SK-N-MC (cell line): Measurements from ENCODE around the gene CATSPERB.

Experiments used
- EZH2 ChIP-seq: fragments of 200-600 bp; sonication (generic); IDR thresholded peaks from one replicate; pipeline ENCODE4 v1.6.1; 2017; ENCODE audit warnings: antibody characterized with exemption
- FOXP2 ChIP-seq: optimal IDR thresholded peaks from 2 replicates; pipeline ENCODE3; 2011; ENCODE audit warnings: mild to moderate bottlenecking, moderate library complexity; ENCODE audit not compliant: insufficient read depth; ENCODE audit errors: extremely low read length, control extremely low read depth
- POLR2AphosphoS5 ChIP-seq: IDR thresholded peaks from 2 replicates; pipeline ENCODE4 v1.6.1; 2012; ENCODE audit warnings: mild to moderate bottlenecking, low read depth, low read length, borderline replicate concordance

- no peak for TF ChIP-seq POLR2AphosphoS5
- TF ChIP-seq EZH2: no peak
- TF ChIP-seq FOXP2: no peak
Measured at GRCh38 chr14:91743305-91743653, 11.4 kb upstream of the CATSPERB start.
